ENCODE data around the gene ORMDL3. TPM values are rescaled to one million over a fixed set of nuclear protein-coding genes. Genes with fewer than 3 reads are reported as not detected.
A peak's percentile ranks its signal among the peaks of the same experiment; 100 is the strongest.

Gene ORMDL3
- polyA plus RNA-seq (ENCODE audit: insufficient read length), result 38.4 TPM

GRCh38 chr17:39927101-39927928, at the start of gene ORMDL3, which contains the start of gene LRRC3C:
Gene ORMDL3 (minus strand): TSS chr17:39927601. CDS start chr17:39924203, 3,398 bp downstream.
Gene LRRC3C (plus strand): TSS chr17:39927732. CDS start chr17:39941524, 13,792 bp downstream.
- peak; percentile 96 for DNase-seq

GRCh38 chr17:39975801-39976200, 48.4 kb upstream of the ORMDL3 start:
- DNase-seq, result no peak

DNA sequence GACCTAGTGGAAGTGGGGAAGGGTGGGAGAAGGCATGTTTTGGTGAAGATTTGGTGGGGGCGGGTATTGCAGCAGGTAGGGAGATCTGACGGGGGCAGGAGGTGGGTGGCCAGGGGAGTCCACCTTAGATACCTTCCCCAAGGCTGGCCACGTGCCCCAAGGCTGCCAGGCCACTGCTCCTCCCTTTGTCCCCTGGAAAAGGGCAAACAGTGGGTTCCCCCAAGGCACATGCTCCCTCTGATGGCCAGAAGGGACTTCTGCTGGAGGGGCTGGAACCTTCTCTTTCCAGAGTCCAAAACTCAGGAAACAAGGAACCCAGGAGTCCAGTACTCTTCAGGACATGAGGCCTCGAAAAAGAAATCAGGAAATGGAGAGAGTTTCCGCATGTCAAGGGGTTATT, 47.0 kb upstream of the ORMDL3 start:
- DNase-seq, result no peak

GRCh38 chr17:39973496-39973895, 46.1 kb upstream of the ORMDL3 start:
- no peak for DNase-seq

GRCh38 chr17:39972271-39972670, 44.9 kb upstream of the ORMDL3 start:
- DNase-seq, result no peak

GRCh38 chr17:39971076-39971603, 43.7 kb upstream of the ORMDL3 start:
- DNase-seq, result no peak

- DNase-seq, result no peak
Measured at GRCh38 chr17:39970157-39970692, 42.8 kb upstream of the ORMDL3 start.

- DNase-seq, result no peak
Measured at GRCh38 chr17:39969375-39969774, 42.0 kb upstream of the ORMDL3 start.

- no peak for DNase-seq
Measured at GRCh38 chr17:39968761-39969160, 41.4 kb upstream of the ORMDL3 start.

GRCh38 chr17:39966771-39967170, 39.4 kb upstream of the ORMDL3 start:
- no peak for DNase-seq

GRCh38 chr17:39965017-39965699, 37.8 kb upstream of the ORMDL3 start:
- DNase-seq, result no peak

DNA sequence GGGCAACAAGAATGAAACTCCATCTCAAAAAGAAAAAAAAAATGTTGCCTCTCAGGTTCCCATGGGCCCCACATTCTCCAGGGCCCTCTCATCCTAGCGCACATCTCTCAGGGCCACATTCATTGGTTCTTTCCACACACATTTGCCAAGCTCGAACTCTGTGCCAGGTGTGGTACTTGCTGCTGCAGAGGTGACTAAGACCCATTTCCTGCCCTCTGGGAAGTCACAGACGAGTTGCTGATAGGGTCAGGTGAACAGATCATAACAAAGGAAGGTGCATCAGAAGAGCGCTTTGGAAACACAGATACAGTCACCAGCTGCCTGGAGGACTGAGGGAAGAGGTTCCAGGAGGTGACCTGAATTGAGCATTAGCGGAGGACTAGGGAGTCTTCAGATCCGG, 36.4 kb upstream of the ORMDL3 start:
- DNase-seq, result no peak

- DNase-seq, result no peak
Measured at GRCh38 chr17:39962642-39963220, 35.3 kb upstream of the ORMDL3 start, which contains the start of gene GSDMA. Gene GSDMA (plus strand): TSS chr17:39963004. CDS start chr17:39965688, 2,684 bp downstream.

DNA sequence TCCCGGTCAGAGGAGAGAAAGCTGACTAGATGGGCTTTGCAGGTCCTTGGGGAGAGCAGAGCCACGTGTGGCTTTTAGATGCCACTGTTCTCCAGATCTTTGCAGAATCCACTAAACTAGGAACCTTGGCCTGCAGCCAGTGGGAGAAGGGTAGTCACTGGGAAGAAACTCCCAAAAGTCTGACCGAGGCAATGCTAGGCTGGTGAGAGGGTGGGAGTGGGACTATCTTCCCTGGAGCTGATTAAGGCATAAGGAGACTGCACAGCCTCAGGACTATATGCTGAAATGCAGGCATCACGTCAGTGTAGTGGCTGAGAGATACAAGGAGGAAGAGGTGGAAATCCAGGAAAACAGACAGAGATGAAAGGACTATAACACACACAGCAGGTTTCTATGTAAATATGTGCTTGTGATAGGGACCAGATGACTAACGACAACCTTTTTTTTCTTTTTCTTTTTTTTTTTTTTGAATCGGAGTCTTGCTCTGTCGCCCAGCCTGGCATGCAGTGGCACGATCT, 33.2 kb upstream of the ORMDL3 start:
- no peak for DNase-seq

GRCh38 chr17:39955726-39956225, 28.4 kb upstream of the ORMDL3 start:
- DNase-seq, result no peak

GRCh38 chr17:39954876-39955275, 27.5 kb upstream of the ORMDL3 start:
- no peak for DNase-seq

GRCh38 chr17:39953471-39953888, 26.1 kb upstream of the ORMDL3 start:
- DNase-seq, result no peak

DNA sequence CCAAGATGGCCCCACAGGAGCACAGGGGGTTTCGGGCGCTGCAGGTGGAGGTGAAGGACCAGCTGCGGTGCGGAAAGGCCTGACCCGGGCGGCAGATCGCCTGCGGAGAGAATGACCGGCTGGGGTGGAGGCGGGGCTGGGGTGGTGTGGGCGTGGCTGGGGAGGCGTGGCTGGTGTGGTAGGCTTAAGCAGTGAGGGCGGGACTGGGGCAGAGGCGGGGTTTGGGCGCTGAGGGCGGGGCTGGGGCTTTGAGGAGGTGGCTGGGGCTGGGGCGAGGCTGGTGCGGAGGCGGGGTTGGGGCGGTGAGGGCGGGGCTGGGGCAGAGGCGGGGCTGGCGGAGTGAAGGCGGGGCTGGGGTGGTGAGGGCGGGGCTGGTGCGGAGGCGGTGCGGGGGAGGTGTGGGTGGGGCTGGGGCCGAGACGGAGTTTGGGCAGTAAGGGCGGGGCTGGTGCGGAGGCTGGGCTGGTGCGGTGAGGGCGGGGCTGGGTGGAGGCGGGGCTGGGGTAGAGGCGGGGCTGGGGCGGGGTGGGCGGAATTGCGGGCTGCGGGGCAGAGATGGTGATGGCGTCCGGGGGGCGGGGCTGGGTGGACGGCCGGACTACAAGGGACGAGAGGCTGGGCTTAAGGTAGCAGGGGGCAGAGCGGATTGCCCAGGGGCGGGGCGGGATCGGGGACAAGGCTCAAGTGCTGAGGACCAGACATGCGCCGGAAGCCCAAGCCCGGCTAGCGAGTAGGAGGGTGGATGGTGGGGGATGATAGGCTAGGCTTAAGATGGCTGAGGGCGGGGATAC, 25.5 kb upstream of the ORMDL3 start:
- DNase-seq, result peak; percentile 91

GRCh38 chr17:39951924-39952679, 24.7 kb upstream of the ORMDL3 start:
- DNase-seq, result peak; percentile 26

DNA sequence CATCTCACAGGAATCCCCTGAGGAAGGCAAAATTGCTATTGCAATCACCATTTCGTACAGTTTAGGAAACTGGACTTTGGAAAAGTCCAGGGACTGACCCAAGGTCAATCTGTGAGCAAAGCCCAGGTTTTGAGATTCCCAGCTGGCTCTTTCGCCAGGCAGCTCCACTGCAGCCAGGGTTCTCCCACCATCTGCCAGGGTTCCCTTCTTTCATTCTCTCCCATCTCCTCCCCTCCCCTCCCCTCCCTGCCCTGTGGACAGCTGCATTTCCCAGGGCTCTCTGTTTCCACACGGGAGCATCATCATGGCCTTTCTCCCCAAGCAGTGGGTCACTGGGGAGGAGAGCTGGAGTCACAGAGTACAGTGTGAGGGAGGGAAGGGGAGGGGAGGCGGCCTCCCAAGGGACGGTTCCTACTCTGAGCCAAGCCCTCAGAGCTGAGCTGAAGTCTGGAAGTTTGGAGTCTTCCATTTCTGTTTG, 23.5 kb upstream of the ORMDL3 start:
- DNase-seq, result no peak

Data from hindlimb muscle (tissue), 1 donor.